ENCODE results near the gene CEACAM20. TPM values are rescaled to one million over a fixed set of nuclear protein-coding genes. Genes with fewer than 3 reads are reported as not detected.

CEACAM20 gene
- total RNA-seq, 1 donor from 2014 or later: not detected

- no peak for DNase-seq (ENCODE audit: extremely low spot score in 2 of 2)
- H3K4me1 ChIP-seq: no peaks in the 10 kb centered on the region
- TF ChIP-seq CTCF (IDR thresholded peaks at IDR 0.05) (no peak), POLR2A (IDR thresholded peaks at IDR 0.05) (no peak), POLR2AphosphoS5 (IDR thresholded peaks at IDR 0.05; ENCODE audit: insufficient read depth in 1 of 2, low read depth in 1 of 2) (no peak)
- no peaks in the 10 kb centered on the region for H3K9me3 ChIP-seq
- no peaks in the 10 kb centered on the region for H3K36me3 ChIP-seq
- H3K27ac ChIP-seq: no peak overlapping the region
- no peaks in the 10 kb centered on the region for H3K27me3 ChIP-seq
- intact Hi-C loops (cut with DNase I): no loop called here
- H3K4me3 ChIP-seq: no peak overlapping the region
These were observed 16.9 kb downstream of the CEACAM20 start for GRCh38 chr19:44512326-44513298.

GRCh38 chr19:44509478-44509877 is 20.0 kb downstream of the CEACAM20 start:
- intact Hi-C loops (cut with DNase I): no loop called here
- H3K9me3 ChIP-seq: no peaks in the 10 kb centered on the region
- H3K27me3 ChIP-seq: no peaks in the 10 kb centered on the region
- no peak for TF ChIP-seq POLR2AphosphoS5 (IDR thresholded peaks at IDR 0.05; ENCODE audit: insufficient read depth in 1 of 2, low read depth in 1 of 2)
- TF ChIP-seq POLR2A (IDR thresholded peaks at IDR 0.05): no peak
- no peak for TF ChIP-seq CTCF (IDR thresholded peaks at IDR 0.05)
- H3K4me3 ChIP-seq: no peak overlapping the region
- no peak overlapping the region for H3K27ac ChIP-seq
- no peaks in the 10 kb centered on the region for H3K4me1 ChIP-seq
- DNase-seq (ENCODE audit: extremely low spot score in 2 of 2): no peak
- no peaks in the 10 kb centered on the region for H3K36me3 ChIP-seq

GRCh38 chr19:44499962-44500949 is 29.2 kb downstream of the CEACAM20 start, which contains the start of gene ZNF180:
Gene ZNF180 (minus strand): TSS chr19:44500522. CDS start chr19:44497334, 3,188 bp downstream.
- DNase-seq (ENCODE audit: extremely low spot score in 2 of 2): peak in 1 of 2 donors; percentile 91
- H3K4me1 ChIP-seq: peaks cover 13% of the 10 kb centered on the region
- H3K36me3 ChIP-seq: peaks cover 0 to 30% of the 10 kb centered on the region in 2 donors
- peak within 1 kb of the TSS; percentile 77 for H3K27ac ChIP-seq
- H3K9me3 ChIP-seq: peaks cover 31% of the 10 kb centered on the region
- peak in 1 of 2 donors; percentile 75 for TF ChIP-seq POLR2A (IDR thresholded peaks at IDR 0.05)
- peak; percentile 94 to 95 for TF ChIP-seq POLR2AphosphoS5 (IDR thresholded peaks at IDR 0.05; ENCODE audit: insufficient read depth in 1 of 2, low read depth in 1 of 2)
- peak in 1 of 3 experiments; percentile 58 for TF ChIP-seq CTCF (IDR thresholded peaks at IDR 0.05)
- intact Hi-C loops (cut with DNase I): no loop called here
- peak within 1 kb of the TSS; percentile 63 to 90 for H3K4me3 ChIP-seq
- H3K27me3 ChIP-seq: no peaks in the 10 kb centered on the region

GRCh38 chr19:44499559-44499958 is 29.9 kb downstream of the CEACAM20 start:
- Histone ChIP-seq H3K27ac (no peak overlapping the region), H3K4me3 (peak overlapping the region; percentile 63 to 90), H3K4me1 (peaks cover 13% of the 10 kb centered on the region), H3K36me3 (peaks cover 0 to 37% of the 10 kb centered on the region in 2 donors), H3K27me3 (no peaks in the 10 kb centered on the region), H3K9me3 (peaks cover 38% of the 10 kb centered on the region)
- DNase-seq (ENCODE audit: extremely low spot score in 2 of 2): no peak
- TF ChIP-seq POLR2AphosphoS5 (IDR thresholded peaks at IDR 0.05; ENCODE audit: insufficient read depth in 1 of 2, low read depth in 1 of 2) (no peak), POLR2A (IDR thresholded peaks at IDR 0.05) (no peak), CTCF (IDR thresholded peaks at IDR 0.05) (no peak)
- intact Hi-C loops (cut with DNase I): no loop called here

Data from vagina (tissue), 2 donors.